H4 (cell line): Measurements from ENCODE around the gene ZNF775. TPM values are rescaled to one million over a fixed set of nuclear protein-coding genes. Genes with fewer than 3 reads are reported as not detected.

ENCODE experiments used
- DNase-seq: peaks from one replicate; pipeline ENCODE4 v3.0.0-alpha.2; 2015; ENCODE audit warnings: low spot score
- total RNA-seq: library from RNA; depleted of rRNA; stranded (reverse); fragments of >200 nt; shearing (Covaris generic); gene quantifications from 2 replicates; pipeline ENCODE4 v1.2.3, GENCODE V29; 2014; rRNA removed

ZNF775 gene
- total RNA-seq, 1 experiment from 2014 or later, result 0.56 TPM

DNA sequence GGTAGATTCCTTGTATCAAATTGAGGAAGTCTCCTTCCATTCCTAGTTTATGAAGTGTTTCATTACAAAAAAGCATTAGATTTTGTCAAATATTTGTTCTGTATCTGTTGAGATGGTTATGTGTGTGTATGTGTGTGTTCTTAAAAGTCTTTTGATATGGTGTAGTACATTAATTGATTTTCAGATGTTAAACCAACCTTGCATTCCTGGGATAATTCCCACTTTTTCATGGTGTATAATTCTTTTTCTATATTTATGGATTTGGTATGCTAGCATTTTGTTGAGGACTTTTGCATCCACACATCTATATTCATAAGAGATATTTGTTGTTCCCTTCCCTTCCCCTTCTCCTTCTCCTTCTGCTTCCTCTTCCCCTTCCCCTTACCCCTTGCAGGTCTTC is 62.4 kb downstream of the ZNF775 start:
- no peak for DNase-seq

DNA sequence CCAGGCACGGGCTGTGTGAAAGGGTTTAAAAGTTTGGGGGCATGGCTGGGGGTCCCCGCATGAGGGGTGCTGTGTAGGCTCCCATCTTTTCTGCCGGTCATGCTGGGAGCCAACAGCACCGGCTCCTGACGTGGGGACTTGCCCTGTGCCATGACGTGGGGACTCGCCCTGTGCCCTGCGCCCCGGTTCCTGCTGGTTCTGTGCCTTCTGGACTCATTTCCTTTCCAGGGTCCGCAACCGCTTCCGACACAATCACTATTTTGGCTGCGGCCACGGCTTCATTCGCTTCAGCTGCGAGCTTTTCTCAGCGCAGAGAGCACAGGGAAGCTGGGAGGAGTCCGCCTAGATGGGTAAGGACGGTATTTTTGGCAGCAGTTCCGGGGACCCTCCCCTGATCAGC is 63.7 kb downstream of the ZNF775 start:
- no peak for DNase-seq

DNA sequence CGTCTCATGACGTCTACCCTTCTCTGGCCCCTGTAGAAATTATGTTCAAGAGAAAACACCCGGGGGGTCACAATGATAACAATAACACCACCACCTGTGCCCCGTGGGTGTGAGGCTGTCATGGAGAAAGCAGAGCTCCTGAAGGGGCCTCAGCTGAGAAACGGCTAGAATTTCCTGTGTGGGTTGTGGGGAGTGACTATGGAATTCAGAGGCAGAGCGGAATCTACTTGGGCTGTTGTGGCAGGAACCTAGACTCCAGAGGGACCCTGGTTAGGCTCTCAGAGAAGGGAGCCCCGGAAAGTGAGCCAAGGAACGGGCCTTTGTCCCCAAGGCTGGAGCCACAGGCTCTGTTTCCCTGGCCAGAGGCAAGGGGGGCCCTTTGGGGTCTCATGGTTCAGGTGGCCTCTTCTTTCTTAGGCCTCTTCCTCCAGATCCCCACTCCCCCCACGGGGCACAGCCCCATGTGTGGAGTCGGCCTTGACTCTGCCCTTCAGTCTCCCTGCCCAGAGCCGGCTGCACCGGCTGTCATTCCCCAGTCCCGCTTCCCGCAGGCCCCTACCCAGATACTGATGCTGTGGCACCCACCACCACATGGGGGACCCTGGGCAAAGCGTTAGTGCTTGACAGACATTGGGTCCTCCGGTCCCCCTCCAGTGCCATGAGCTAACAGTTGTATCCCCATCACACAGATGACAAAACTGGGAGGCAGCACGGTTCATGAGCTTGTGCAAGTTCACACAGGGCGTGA is 64.8 kb downstream of the ZNF775 start:
- no peak for DNase-seq

DNA sequence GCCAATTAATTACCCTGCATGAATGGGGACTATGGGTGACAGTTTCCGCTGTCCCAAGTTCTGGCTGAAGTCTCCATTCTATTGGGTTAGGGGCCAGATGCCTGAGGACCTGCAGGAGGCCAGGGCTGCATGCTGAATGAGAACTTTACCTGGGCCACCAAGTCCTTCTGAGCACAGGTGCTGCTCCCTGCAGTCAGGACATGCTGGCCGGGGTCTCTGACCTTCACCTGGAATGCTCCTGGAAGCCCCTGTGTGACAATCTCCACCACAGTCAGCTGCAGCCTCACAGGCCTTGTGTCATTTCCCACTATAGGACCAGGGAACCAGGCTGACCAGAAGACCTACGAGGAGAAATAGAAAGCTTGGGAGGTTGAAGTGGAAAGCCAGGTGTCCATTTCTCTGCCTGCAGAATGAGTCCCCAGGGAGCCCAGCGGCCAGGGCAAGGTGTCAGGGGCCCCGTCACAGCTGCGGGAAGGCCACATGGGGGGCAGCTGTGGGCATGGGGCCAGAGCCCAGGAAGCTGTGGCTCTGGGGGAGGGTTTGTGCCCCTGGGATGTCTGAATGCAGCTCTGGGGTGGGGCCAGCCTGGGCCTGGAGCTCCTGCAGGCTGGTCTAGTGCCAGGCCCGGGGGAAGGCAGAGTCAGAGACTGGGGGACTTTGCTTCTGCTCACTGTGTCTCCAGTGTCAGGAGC is 65.7 kb downstream of the ZNF775 start:
- no peak for DNase-seq

DNA sequence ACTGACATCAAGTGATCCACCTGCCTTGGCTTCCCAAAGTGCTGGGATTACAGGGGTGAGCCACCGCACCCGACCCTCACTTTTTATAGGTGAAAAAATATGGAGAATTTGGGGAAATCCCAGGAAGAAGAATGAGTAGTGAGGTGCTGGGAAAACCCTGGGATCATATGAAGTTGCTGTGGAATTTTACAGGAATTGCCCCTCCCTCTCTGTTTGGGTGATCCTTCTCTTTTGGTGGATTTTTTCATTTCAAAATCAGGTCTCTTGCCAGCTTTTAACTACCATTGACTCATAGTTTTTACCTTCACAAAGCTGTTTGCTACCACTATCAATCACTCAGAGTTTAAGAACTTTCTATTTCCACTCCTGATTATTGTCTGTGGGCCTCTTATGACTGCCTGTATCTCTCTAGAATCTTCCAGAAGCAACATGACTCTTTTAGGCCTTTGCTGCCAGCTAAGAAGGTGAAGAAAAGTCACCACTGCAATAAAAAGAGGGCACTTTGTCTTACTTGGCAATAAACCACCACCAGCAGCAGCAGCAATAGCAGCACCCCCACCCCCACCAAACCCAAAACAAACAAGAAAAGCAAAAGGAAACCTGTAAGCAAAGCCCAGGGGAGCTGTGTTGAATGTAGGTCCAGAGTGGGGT is 67.3 kb downstream of the ZNF775 start:
- DNase-seq, result no peak

Other genes with a start within 250 kb of the ZNF775 start
- gene LRRC61, start 56.0 kb upstream of the ZNF775 start, total RNA-seq, result not detected in 2 replicates
- 0.23 TPM in 1 of 2 replicates, not detected in the other for gene ACTR3C, start 55.8 kb upstream of the ZNF775 start, total RNA-seq
- gene RARRES2, start 37.7 kb upstream of the ZNF775 start, total RNA-seq, result not detected in 2 replicates
- 40.4 and 48.3 TPM in 2 replicates for gene REPIN1, start 10.5 kb upstream of the ZNF775 start, total RNA-seq
- not detected in 2 replicates for gene GIMAP8, start 71.3 kb downstream of the ZNF775 start, total RNA-seq
- not detected in 2 replicates for gene GIMAP7, start 135.5 kb downstream of the ZNF775 start, total RNA-seq
- 0.12 TPM in 1 of 2 replicates, not detected in the other for gene GIMAP4, start 188.1 kb downstream of the ZNF775 start, total RNA-seq